ENCODE results near the gene HTR6. TPM values are rescaled to one million over a fixed set of nuclear protein-coding genes. Genes with fewer than 3 reads are reported as not detected.

HTR6 gene
- total RNA-seq, 1 experiment from 2014 or later: 0.37 TPM

GRCh38 chr1:19648689-19649088 lies 16.0 kb upstream of the HTR6 start:
- H2BK120ac ChIP-seq (ENCODE audit: low read depth, low read length, poor library complexity, severe bottlenecking): no peak overlapping the region
- H3K79me2 ChIP-seq (ENCODE audit: insufficient read depth, low read length): no peaks in the 10 kb centered on the region
- H4K20me1 ChIP-seq (ENCODE audit: control insufficient read depth, insufficient read depth, insufficient read length): no peaks in the 10 kb centered on the region
- H4K8ac ChIP-seq (replicated peaks; ENCODE audit: insufficient read length, low read depth, low read length): no peak overlapping the region
- no peak overlapping the region for H4K91ac ChIP-seq (ENCODE audit: insufficient read length, low read depth, low read length)
- H2BK12ac ChIP-seq (ENCODE audit: insufficient read length, low read depth, low read length): no peak overlapping the region
- peaks cover 4% of the 10 kb centered on the region; the same call in 1 of the 2 replicates for H3K27me3 ChIP-seq (ENCODE audit: insufficient read depth, low read length)
- no peak overlapping the region for H3K14ac ChIP-seq (ENCODE audit: insufficient read depth, low read length)
- H3K23ac ChIP-seq (ENCODE audit: insufficient read length, low read depth, low read length): no peak overlapping the region
- H2AFZ ChIP-seq (ENCODE audit: low read length): no peak overlapping the region
- H3K27ac ChIP-seq (ENCODE audit: insufficient read length, low read depth, low read length): no peak overlapping the region
- Mint-ChIP-seq H3K27me3 (ENCODE audit: low read depth) (peaks cover 26% of the 10 kb centered on the region), H3K9me3 (peaks cover 0 to 3% of the 10 kb centered on the region in 2 experiments; a peak in 1 of 5 replicates), H3K4me3 (no peak overlapping the region), H3K27ac (no peak overlapping the region), H3K4me1 (peaks cover 11 to 20% of the 10 kb centered on the region in 2 experiments), H3K36me3 (ENCODE audit: insufficient read depth in 1 of 3, low read depth in 3 of 3) (no peaks in the 10 kb centered on the region; a peak in 2 of 7 replicates)
- H3K4me2 ChIP-seq (ENCODE audit: insufficient read depth, insufficient read length, low read length): no peak overlapping the region
- no CpG with 5 or more reads among the region's 11 CpGs for WGBS (ENCODE audit: extremely low coverage, insufficient read length, low lambda C conversion rate)
- H3K18ac ChIP-seq (ENCODE audit: insufficient read length, low read depth, low read length): no peak overlapping the region
- H3K56ac ChIP-seq (ENCODE audit: insufficient read length, low read depth, low read length): no peak overlapping the region
- no peak overlapping the region for H3K9ac ChIP-seq (ENCODE audit: extremely low read depth, insufficient read length, low read length)
- H2BK5ac ChIP-seq (ENCODE audit: insufficient read length, low read length): no peak overlapping the region
- no peak overlapping the region for H3K4ac ChIP-seq (ENCODE audit: low read depth, low read length)
- H2BK20ac ChIP-seq (ENCODE audit: low read depth, low read length, poor library complexity, severe bottlenecking): no peak overlapping the region
- peak; percentile 76 for TF ChIP-seq CTCF (conservative IDR thresholded peaks at IDR 0.05)
- no peaks in the 10 kb centered on the region for H3K79me1 ChIP-seq (ENCODE audit: insufficient read depth, low read depth, low read length, poor library complexity, severe bottlenecking)
- peak; percentile 93 for DNase-seq
- peaks cover 17% of the 10 kb centered on the region for H3K23me2 ChIP-seq (ENCODE audit: insufficient read length, low read depth, low read length, poor library complexity, severe bottlenecking)
- H2AK5ac ChIP-seq (ENCODE audit: insufficient read length, low read length): no peak overlapping the region
- H3K9me3 ChIP-seq (ENCODE audit: control insufficient read depth, low read depth, low read length): no peaks in the 10 kb centered on the region
- H3K4me1 ChIP-seq (ENCODE audit: insufficient read depth, low read length): no peaks in the 10 kb centered on the region
- no peak overlapping the region for H4K5ac ChIP-seq (ENCODE audit: insufficient read length, low read depth, low read length)
- H2BK15ac ChIP-seq (ENCODE audit: low read depth, low read length): no peak overlapping the region
- no peak overlapping the region for H3T11ph ChIP-seq (ENCODE audit: low read length)
